Spleen (tissue), 7 donors: ENCODE measurements around the gene MRPL17.

Experiments
- CTCF ChIP-seq, 11 experiments: fragments of 200-600 bp in 7 of 11; fragments of 450-650 bp in 4 of 11; sonication (generic) in 4 of 11; IDR thresholded peaks in 8 of 11; conservative IDR thresholded peaks in 3 of 11; 1 replicate in 7 of 11; 2 replicates in 4 of 11; pipeline versions ENCODE4 v1.4.0 to v1.8.0; 2016 to 2021; ENCODE audit warnings: antibody characterized with exemption in 11 of 11, inconsistent platforms in 4 of 11, mild to moderate bottlenecking in 1 of 11
- POLR2A ChIP-seq, 3 donors: fragments of 450-650 bp; IDR thresholded peaks; one replicate each; pipeline ENCODE4 v1.5.1; 2017; ENCODE audit warnings: antibody characterized with exemption in 3 of 3, mild to moderate bottlenecking in 1 of 3
- POLR2AphosphoS5 ChIP-seq, 3 donors: sonication (generic); formaldehyde crosslinking; IDR thresholded peaks; one replicate each; pipeline ENCODE4 v1.5.1; 2017; ENCODE audit warnings: antibody characterized with exemption in 3 of 3
- donor health status: DM: no; HTN: no; CAD: no; lungs with moderate emphysema.
- donor health status: DM: no; HTN: no; CAD: no.
- donor health status: DM: no; HTN: no; CAD: no.

GRCh38 chr11:6673523-6674218, 9.5 kb downstream of the MRPL17 start:
- TF ChIP-seq CTCF (IDR thresholded peaks at IDR 0.05 in 8 of 11, conservative IDR thresholded peaks at IDR 0.05 in 3 of 11): no peak
- TF ChIP-seq POLR2AphosphoS5 (IDR thresholded peaks at IDR 0.05): no peak
- no peak for TF ChIP-seq POLR2A (IDR thresholded peaks at IDR 0.05)
